Activated CD4-positive, alpha-beta T cell treated with anti-CD3 and anti-CD28 coated beads, Interleukin-2, Interleukin-4, amounts not matched to agents 100 ng/mL and 50 ng/mL, durations not matched to agents 16 hours and 8 hours (primary cell): ENCODE measurements around the gene ALDH1A2.
"Not testable (repeated sequence)": the region's sequence is repeated elsewhere in the genome, so short reads cannot be mapped to it uniquely, and the experiment has no call there.

Source experiments
- DNase-seq: peaks from one replicate; pipeline ENCODE4 v3.0.0-alpha.2; 2020; ENCODE audit warnings: low spot score

The ALDH1A2 gene

GRCh38 chr15:58066042-58066867, 744 bp upstream of the ALDH1A2 start:
- peak; percentile 27 for DNase-seq

GRCh38 chr15:58064980-58065444, 499 bp downstream of the ALDH1A2 start:
- DNase-seq = no peak

GRCh38 chr15:58064082-58064979, 1.2 kb downstream of the ALDH1A2 start:
- DNase-seq = no peak

GRCh38 chr15:58063614-58064013, 1.9 kb downstream of the ALDH1A2 start:
- no peak for DNase-seq

DNA sequence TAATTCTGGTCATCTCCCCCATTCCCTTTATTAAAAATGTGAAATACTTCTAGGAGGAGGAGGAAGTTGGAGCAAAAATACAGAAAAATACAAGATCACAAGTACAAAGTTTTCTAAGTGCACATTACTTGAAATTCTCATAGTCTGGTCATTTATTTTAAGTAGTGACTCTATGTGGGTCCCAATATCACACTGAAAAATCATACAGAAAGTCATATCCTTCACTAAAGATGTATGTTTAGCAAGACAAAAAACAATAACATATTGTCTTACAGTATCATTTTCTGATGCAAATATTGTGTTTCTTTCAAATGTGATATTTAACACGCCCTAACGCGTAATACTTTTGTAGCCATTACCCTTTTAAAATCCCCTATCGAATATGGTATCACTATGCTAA, 2.5 kb downstream of the ALDH1A2 start:
- DNase-seq = no peak

- DNase-seq = no peak
Observed at GRCh38 chr15:58062175-58062574, 3.3 kb downstream of the ALDH1A2 start.

DNA sequence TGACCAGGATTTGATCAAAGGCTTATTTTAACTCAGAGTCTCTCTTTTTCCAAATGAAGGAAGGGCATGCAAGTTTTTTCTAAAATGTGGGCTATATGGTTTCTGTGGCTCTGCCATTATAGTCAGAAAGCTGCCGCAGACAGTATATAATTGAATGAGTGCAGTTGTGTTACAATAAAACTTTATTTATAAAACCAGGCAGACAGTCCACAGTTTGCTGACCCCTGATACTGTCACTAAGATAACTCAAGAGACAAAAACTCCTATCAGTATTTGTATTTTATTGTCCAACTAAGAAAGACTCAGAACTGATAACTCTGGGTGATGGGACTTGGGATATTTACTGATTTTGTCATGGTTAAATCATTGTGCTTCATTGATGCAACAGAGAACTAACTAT, 4.9 kb downstream of the ALDH1A2 start:
- DNase-seq = no peak

DNA sequence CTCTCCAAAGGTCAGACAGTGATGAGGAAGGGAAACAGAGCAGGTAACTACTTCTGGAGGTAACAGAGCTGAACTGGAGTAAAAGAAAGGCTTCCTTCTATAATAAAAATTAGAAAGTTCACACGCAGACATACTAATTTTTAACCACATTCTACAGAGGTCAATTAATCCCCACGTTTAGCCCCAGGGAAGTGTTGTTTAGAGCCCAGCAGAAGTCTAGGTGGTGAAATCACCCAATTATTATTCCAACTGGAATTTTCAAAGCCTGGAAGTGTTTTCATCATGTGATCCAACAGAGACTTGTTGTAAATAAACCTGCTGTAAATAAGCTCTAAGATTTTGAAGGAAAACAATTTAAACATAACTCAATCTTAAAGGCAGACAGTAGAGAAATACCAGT, 6.8 kb downstream of the ALDH1A2 start:
- DNase-seq = no peak

GRCh38 chr15:58058073-58058472, 7.4 kb downstream of the ALDH1A2 start:
- no peak for DNase-seq

DNA sequence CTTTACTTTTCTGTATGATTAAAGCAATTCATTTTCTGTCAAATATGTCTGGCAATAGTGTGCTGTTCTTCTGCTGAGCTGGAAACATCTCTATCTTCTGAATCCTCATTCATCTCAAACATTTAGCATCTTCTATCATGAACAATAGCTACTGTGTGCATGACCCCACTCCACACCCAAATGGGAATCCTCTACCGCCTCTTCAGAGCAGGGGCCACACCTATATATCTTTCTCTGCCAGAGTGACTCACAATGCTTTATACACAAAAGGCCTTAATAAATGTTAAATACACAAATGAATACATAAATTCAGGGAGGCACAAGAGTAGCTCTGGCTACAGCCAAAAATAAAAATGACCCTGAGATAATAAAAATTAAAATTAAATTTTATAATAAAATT, 8.0 kb downstream of the ALDH1A2 start:
- no peak for DNase-seq

GRCh38 chr15:58056015-58056414, 9.5 kb downstream of the ALDH1A2 start:
- no peak for DNase-seq

GRCh38 chr15:58053315-58054153, 12.0 kb downstream of the ALDH1A2 start:
- DNase-seq = no peak

GRCh38 chr15:58052334-58052733, 13.2 kb downstream of the ALDH1A2 start:
- no peak for DNase-seq

DNA sequence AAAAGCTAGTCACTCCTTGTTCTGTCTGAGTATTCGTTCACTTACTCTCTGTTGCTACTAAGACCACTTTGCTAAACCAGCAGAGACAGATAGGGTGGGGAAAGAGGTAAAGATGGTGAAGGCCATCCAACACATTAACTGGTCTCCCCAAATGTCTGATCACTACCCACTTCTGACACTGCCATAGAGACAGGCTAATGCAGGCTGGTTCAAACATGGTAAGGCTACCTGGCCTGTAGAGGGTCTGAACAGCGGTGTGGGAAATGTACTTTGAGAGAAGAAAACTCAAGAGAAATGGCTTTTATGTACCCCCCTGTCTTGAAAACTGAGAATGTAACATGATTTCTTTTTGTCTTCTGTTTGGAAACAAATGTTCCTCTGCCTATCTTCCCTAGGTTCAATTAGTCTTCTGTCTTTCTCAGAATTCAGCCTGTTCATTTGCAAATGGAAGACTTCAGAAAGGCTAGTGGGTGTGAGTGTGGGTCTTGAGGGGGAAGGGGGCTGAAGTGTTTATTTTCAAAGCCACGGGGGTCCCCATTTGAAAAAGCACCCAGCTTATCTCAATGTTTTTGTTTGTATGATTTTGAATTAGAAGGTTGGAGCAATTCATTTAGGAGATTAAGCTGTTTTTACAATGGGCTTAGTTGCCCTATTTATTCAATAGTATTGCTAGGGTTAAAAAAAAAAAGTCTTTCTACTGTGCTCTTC, 15.8 kb downstream of the ALDH1A2 start:
- DNase-seq = no peak

DNA sequence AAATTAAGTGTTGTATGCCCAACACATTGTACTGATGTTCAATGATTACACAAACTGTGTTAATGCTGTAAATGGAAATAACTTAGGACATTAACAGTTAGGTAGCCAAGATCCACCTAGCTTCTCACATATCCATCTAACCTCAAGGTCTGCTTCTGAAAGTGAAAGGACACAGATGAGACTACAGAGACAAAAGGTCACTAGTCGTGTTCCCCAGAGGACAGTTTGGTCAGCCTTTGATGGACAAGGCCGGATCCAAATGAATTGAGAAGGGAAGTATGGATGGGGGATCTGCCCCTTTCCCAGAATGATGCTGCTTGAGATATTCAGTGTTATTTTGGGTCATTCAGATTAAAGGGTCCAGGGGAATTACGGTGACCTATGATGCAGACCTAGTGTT, 17.2 kb downstream of the ALDH1A2 start:
- DNase-seq = no peak

GRCh38 chr15:58047149-58047548, 18.4 kb downstream of the ALDH1A2 start:
- DNase-seq = no peak

DNA sequence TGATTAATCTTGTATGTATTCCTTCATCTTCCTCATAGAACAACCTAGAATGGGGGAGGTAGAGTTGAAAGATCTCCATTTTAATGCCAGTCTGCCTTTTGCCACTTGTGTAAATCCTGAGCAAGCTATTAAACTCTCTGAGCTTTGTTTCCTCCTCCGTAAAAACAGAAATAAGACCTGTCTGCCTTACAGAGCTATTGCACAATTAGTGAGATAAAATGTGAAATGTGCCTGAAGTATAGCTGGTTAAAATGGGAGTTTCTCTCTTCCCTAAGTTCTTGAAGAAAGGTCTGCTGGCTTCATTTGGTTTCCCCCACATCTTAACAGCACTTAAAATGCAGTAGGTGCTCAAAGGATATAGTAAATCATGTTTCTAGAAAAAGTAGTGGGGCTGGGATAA, 19.0 kb downstream of the ALDH1A2 start:
- no peak for DNase-seq

DNA sequence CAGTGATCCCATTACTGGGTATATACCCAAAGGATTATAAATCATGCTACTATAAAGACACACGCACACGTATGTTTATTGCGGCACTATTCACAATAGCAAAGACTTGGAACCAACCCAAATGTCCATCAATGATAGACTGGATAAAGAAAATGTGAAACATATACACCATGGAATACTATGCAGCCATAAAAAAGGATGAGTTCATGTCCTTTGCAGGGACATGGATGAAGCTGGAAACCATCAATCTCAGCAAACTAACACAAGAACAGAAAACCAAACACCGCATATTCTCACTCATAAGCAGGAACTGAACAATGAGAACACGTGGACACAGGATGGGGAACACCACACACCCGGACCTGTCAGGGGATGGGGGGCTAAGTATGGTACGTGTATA, 20.1 kb downstream of the ALDH1A2 start:
- not testable (repeated sequence) for DNase-seq

DNA sequence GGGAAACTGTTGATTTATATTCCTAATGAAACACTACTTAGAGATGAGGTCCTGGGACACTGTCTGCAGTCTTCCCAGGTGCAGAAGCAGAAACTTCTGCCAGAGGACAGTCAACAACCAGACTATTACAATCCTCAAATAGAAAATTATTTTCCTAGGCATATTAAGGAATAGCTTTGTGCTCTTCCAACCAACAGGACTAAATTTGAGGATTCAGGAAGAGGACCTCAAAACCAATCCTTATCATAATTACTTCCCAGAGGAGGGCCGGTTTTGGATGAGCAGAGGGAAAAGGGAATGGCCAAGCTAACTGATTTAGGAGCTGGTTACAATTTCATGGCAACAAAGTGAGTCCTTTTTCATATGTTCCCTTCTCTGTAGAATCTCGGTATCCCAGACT, 21.0 kb downstream of the ALDH1A2 start:
- DNase-seq = no peak

GRCh38 chr15:58043192-58043903, 22.2 kb downstream of the ALDH1A2 start:
- DNase-seq = peak; percentile 18

GRCh38 chr15:58042006-58042405, 23.5 kb downstream of the ALDH1A2 start:
- no peak for DNase-seq
